ENCODE results near the gene GALP.
"Not testable (repeated sequence)": the region's sequence is repeated elsewhere in the genome, so short reads cannot be mapped to it uniquely, and the experiment has no call there.

The GALP gene

DNA sequence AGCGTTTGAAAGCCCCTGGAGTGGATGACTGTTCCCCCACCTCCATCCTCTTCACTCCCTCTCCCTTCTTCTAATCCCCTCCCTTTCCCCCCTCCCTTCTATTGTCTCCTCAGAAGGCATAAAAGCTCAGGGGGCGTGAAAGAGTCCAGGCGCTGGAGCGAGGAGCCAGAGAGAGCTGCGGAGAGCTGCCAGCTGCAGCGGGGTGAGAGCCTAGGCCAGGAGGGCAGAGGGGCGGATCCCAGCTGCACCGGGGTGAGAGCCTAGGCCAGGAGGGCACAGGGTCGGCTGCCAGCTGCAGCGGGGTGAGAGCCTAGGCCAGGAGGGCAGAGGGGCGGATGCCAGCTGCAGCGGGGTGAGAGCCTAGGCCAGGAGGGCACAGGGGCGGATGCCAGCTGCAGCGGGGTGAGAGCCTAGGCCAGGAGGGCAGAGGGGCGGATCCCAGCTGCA, at the start of gene GALP:
Gene GALP, plus strand, starts transcription at position 148 of the 447 bp plus-strand sequence. CDS start 1,101 bp downstream, outside the sequence.
- H3K9me2 ChIP-seq (replicated peaks; ENCODE audit: control insufficient read depth, low read length); H3K36me3 ChIP-seq (ENCODE audit: control insufficient read depth, low read length); H4K20me1 ChIP-seq (ENCODE audit: control insufficient read depth, insufficient read depth, low read depth, low read length); H3K4me2 ChIP-seq (ENCODE audit: low read length); H3K9me3 ChIP-seq (ENCODE audit: control insufficient read depth, insufficient read depth, low read length); H3F3A ChIP-seq (ENCODE audit: control insufficient read depth, insufficient read depth); H3K4me1 ChIP-seq (ENCODE audit: control insufficient read depth, low read length); H3K4me3 ChIP-seq (ENCODE audit: low read length); H3K27ac ChIP-seq (ENCODE audit: low read depth, low read length); H3K27me3 ChIP-seq (ENCODE audit: control insufficient read depth, low read length); H3K79me2 ChIP-seq (ENCODE audit: control insufficient read depth, low read length): not testable (repeated sequence)

DNA sequence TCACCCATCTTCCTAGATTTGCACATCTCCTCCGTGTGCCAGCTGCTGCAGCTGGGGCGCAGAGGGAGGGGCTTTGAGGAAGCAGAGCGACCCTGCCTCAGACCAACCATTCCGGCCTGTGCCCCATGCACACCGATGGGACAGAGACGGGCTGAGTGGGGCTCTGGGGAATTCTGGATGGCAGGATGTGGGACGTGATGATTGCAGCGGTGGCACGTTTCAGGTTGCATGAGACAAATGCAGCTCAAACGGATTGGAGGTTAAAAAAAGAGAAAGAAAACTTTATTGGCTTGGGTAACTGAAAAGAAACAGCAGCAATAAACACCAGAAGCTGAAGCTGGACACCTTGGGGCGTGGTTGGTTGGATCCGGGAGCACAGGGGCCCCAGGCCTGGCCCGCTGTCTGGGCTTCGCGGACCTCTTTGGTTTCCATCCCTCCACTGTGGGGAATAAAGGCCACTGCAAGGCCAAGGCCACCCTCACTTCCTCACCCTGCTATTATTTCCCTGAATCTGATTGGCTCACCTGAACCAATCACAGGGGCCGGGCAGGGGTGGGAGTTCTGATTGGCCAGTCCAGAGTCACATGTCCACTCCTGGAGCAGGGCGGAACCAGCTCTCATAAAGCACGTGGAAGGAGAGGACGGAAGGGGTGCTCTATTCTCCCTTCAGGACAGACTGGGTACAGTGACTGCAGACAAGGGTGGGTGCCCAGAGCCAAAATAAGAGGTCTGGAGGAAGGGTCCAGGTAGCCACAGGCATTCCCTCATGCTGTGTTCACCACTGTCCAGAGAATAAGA, 48.6 kb upstream of the GALP start:
- TF ChIP-seq, protein P1, sequence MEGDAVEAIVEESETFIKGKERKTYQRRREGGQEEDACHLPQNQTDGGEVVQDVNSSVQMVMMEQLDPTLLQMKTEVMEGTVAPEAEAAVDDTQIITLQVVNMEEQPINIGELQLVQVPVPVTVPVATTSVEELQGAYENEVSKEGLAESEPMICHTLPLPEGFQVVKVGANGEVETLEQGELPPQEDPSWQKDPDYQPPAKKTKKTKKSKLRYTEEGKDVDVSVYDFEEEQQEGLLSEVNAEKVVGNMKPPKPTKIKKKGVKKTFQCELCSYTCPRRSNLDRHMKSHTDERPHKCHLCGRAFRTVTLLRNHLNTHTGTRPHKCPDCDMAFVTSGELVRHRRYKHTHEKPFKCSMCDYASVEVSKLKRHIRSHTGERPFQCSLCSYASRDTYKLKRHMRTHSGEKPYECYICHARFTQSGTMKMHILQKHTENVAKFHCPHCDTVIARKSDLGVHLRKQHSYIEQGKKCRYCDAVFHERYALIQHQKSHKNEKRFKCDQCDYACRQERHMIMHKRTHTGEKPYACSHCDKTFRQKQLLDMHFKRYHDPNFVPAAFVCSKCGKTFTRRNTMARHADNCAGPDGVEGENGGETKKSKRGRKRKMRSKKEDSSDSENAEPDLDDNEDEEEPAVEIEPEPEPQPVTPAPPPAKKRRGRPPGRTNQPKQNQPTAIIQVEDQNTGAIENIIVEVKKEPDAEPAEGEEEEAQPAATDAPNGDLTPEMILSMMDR (IDR thresholded peaks at IDR 0.05; ENCODE audit: low read depth, low read length, poor library complexity, severe bottlenecking), result no peak
- no peak for TF ChIP-seq EZH2phosphoT487 (IDR thresholded peaks at IDR 0.05; ENCODE audit: borderline replicate concordance, low read length)
- peaks cover 2% of the 10 kb centered on the region for H3K4me1 ChIP-seq (ENCODE audit: control insufficient read depth, low read length)
- H3K27me3 ChIP-seq (ENCODE audit: control insufficient read depth, low read length), result no peaks in the 10 kb centered on the region
- no peaks in the 10 kb centered on the region for H3K9me3 ChIP-seq (ENCODE audit: control insufficient read depth, insufficient read depth, low read length)
- no peaks in the 10 kb centered on the region for H3K9me2 ChIP-seq (replicated peaks; ENCODE audit: control insufficient read depth, low read length)
- H3K4me2 ChIP-seq (ENCODE audit: low read length), result no peak overlapping the region
- H3K27ac ChIP-seq (ENCODE audit: low read depth, low read length), result no peak overlapping the region
- H3K4me3 ChIP-seq (ENCODE audit: low read length), result no peak overlapping the region
- H3K79me2 ChIP-seq (ENCODE audit: control insufficient read depth, low read length), result no peaks in the 10 kb centered on the region
- no peaks in the 10 kb centered on the region for H4K20me1 ChIP-seq (ENCODE audit: control insufficient read depth, insufficient read depth, low read depth, low read length)
- H3F3A ChIP-seq (ENCODE audit: control insufficient read depth, insufficient read depth), result no peaks in the 10 kb centered on the region
- H3K36me3 ChIP-seq (ENCODE audit: control insufficient read depth, low read length), result no peaks in the 10 kb centered on the region

DNA sequence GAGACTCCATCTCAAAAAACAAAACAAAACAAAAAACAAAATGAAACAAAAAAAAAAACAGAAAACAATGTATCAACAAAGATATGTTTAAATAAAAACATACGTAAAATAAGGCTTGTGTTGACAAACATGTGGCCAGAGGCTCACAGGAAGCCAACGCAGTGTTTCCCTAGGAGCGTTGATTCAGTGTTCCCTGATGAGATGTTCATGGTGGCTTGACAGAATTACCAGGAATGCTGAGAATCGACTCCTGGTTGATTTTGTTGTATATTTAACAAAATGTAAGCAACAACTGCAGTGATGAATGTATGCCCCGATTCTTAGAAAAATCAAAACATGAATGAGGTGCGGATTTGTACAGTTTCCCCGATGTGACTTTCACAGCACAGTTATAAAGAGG, 45.8 kb upstream of the GALP start:
- Histone ChIP-seq H3K9me3 (ENCODE audit: control insufficient read depth, insufficient read depth, low read length) (no peaks in the 10 kb centered on the region), H3K4me1 (ENCODE audit: control insufficient read depth, low read length) (peaks cover 16% of the 10 kb centered on the region), H3K9me2 (replicated peaks; ENCODE audit: control insufficient read depth, low read length) (no peaks in the 10 kb centered on the region), H4K20me1 (ENCODE audit: control insufficient read depth, insufficient read depth, low read depth, low read length) (no peaks in the 10 kb centered on the region), H3K27me3 (ENCODE audit: control insufficient read depth, low read length) (no peaks in the 10 kb centered on the region), H3K27ac (ENCODE audit: low read depth, low read length) (no peak overlapping the region), H3K36me3 (ENCODE audit: control insufficient read depth, low read length) (no peaks in the 10 kb centered on the region), H3K4me2 (ENCODE audit: low read length) (no peak overlapping the region), H3K79me2 (ENCODE audit: control insufficient read depth, low read length) (no peaks in the 10 kb centered on the region), H3K4me3 (ENCODE audit: low read length) (no peak overlapping the region), H3F3A (ENCODE audit: control insufficient read depth, insufficient read depth) (no peaks in the 10 kb centered on the region)
- TF ChIP-seq EZH2phosphoT487 (IDR thresholded peaks at IDR 0.05; ENCODE audit: borderline replicate concordance, low read length), result no peak
- TF ChIP-seq, protein P1 (IDR thresholded peaks at IDR 0.05; ENCODE audit: low read depth, low read length, poor library complexity, severe bottlenecking), result no peak

DNA sequence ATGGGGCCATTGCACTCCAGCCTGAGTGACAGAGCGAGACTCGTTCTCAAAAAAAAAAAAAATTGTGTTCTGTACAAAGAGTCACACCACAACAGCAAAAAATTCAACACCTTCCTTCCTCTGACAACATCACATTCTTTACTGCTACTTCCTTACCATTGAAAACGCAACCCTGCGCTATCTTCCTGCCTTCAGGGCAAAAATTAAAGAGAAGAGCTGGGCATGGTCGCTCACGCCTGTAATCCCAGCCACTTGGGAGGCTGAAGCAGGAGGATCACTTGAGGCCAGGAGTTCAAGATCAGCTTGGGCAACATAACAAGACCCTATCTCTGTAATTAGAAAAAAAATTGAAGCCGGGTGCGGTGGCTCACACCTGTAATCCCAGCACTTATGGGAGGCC, 44.2 kb upstream of the GALP start:
- H3K4me3 ChIP-seq (ENCODE audit: low read length), result no peak overlapping the region
- no peaks in the 10 kb centered on the region for H3F3A ChIP-seq (ENCODE audit: control insufficient read depth, insufficient read depth)
- no peaks in the 10 kb centered on the region for H3K27me3 ChIP-seq (ENCODE audit: control insufficient read depth, low read length)
- H3K27ac ChIP-seq (ENCODE audit: low read depth, low read length), result no peak overlapping the region
- H3K36me3 ChIP-seq (ENCODE audit: control insufficient read depth, low read length), result no peaks in the 10 kb centered on the region
- H3K9me3 ChIP-seq (ENCODE audit: control insufficient read depth, insufficient read depth, low read length), result no peaks in the 10 kb centered on the region
- no peaks in the 10 kb centered on the region for H3K79me2 ChIP-seq (ENCODE audit: control insufficient read depth, low read length)
- H3K9me2 ChIP-seq (replicated peaks; ENCODE audit: control insufficient read depth, low read length), result no peaks in the 10 kb centered on the region
- no peaks in the 10 kb centered on the region for H4K20me1 ChIP-seq (ENCODE audit: control insufficient read depth, insufficient read depth, low read depth, low read length)
- H3K4me1 ChIP-seq (ENCODE audit: control insufficient read depth, low read length), result peaks cover 16% of the 10 kb centered on the region
- no peak overlapping the region for H3K4me2 ChIP-seq (ENCODE audit: low read length)
- TF ChIP-seq, protein P1 (IDR thresholded peaks at IDR 0.05; ENCODE audit: low read depth, low read length, poor library complexity, severe bottlenecking), result no peak
- TF ChIP-seq EZH2phosphoT487 (IDR thresholded peaks at IDR 0.05; ENCODE audit: borderline replicate concordance, low read length), result no peak
